ENCODE measurements around the gene PIP5K1A. TPM values are rescaled to one million over a fixed set of nuclear protein-coding genes. Genes with fewer than 3 reads are reported as not detected.
"Not testable (repeated sequence)": the region's sequence is repeated elsewhere in the genome, so short reads cannot be mapped to it uniquely, and the experiment has no call there.

PIP5K1A gene
- total RNA-seq, 1 donor from 2014 or later = 33.5 TPM

DNA sequence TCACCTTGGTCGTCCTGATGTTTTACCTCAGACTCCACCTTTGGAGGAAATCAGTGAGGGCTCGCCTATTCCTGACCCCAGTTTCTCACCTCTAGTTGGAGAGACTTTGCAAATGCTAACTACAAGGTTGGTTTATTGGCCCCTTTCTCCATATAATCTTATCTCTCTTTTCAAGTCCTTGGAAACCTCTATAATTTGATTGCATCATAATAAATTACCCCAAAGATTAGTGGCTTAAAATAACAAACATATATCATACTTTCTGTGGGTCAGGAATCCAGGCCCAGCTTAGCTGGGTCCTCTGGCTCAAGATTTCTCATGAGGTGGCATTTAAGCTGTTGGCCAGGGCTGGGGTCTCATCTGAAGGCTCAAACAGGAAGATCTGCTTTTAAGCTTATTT, 44.1 kb downstream of the PIP5K1A start:
- no peak for DNase-seq
- intact Hi-C loops (cut with DNase I) = no loop called here
- no peak for ATAC-seq (ENCODE audit: poor library complexity)

DNA sequence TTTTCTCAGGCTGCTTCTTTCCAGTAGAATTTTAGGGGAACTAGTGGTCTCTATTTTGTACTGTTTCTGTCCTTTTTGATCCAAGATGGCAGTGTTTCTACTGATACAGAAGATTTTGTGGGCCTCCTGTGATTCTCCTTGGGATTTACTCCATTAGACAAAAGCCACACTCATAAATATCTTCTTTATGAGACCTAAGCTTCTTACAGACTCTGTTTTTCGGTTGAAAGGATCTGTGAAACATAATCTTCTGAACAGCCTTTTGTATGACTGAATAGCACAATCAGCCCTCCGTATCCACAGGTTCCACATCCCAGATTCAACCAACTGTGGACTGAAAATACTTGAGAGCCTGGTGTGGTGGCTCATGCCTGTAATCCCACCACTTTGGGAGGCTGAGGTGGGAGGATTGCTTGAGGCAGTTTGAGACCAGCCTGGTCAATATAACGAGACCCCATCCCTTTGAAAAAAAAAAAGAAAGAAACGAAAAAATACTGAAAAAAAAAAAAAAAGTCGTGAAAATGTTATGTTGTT, 45.4 kb downstream of the PIP5K1A start:
- ATAC-seq (ENCODE audit: poor library complexity) = no peak
- intact Hi-C loops (cut with DNase I) = no loop called here
- no peak for DNase-seq

DNA sequence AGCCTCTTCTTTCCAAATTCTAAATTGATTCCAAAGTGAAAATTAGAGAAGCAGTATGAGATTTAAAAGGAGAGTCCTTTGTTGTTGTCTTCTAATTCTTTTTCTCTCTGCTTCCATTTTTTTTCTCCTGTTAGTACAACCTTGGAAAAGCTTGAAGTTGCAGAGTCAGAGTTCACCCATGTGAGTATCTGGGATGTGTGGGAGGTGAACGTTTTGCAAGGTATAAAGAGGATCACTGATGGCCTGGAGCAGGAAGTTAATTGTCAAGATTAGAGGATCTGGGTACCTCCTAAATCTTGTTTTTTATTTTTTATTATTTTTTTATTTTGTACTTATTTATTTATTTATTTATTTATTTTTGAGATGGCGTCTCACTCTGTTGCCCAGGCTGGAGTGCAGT, 48.4 kb downstream of the PIP5K1A start:
- no peak for ATAC-seq (ENCODE audit: poor library complexity)
- no peak for DNase-seq
- intact Hi-C loops (cut with DNase I) = no loop called here

DNA sequence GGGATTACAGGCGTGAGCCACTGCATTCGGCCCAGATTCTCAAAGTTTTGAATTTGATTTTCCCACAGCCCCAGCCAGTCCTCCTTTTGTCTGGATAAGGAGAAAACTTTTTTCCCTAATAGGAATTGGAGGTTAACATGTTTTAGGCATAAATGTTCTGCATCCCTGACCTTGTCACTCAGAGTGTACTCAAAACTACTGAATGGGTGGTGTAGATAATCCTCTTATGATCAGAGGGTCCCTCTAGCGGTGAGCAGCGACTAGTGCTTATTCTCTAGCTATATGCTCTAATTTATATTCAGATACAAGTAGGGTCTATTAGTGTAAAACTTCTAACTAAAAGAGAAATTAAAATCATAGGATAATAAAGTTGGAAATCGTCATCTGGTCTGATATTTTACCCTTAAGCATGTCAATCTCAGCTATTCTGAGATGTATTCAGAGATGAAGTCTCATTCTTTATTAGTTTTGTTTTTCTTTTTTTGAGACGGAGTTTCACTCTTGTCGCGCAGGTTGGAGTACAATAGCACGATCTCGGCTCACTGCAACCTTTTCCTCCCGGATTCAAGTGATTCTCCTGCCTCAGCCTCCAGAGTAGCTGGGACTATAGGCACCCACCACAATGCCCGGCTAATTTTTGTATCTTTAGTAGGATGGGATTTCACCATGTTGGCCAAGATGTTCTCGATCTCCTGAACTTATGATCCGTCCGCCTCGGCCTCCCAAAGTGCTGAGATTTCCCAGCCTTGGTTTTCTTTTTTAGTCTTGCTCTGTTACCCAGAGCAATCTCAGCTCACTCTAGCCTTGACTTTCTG, 53.5 kb downstream of the PIP5K1A start:
- peak; percentile 50 for ATAC-seq (ENCODE audit: poor library complexity)
- DNase-seq = peak; percentile 75
- intact Hi-C loops (cut with DNase I) = loop anchor here (2.0 kb wide), 1 partner anchor 57 kb away; no protein-coding TSS in a partner anchor

DNA sequence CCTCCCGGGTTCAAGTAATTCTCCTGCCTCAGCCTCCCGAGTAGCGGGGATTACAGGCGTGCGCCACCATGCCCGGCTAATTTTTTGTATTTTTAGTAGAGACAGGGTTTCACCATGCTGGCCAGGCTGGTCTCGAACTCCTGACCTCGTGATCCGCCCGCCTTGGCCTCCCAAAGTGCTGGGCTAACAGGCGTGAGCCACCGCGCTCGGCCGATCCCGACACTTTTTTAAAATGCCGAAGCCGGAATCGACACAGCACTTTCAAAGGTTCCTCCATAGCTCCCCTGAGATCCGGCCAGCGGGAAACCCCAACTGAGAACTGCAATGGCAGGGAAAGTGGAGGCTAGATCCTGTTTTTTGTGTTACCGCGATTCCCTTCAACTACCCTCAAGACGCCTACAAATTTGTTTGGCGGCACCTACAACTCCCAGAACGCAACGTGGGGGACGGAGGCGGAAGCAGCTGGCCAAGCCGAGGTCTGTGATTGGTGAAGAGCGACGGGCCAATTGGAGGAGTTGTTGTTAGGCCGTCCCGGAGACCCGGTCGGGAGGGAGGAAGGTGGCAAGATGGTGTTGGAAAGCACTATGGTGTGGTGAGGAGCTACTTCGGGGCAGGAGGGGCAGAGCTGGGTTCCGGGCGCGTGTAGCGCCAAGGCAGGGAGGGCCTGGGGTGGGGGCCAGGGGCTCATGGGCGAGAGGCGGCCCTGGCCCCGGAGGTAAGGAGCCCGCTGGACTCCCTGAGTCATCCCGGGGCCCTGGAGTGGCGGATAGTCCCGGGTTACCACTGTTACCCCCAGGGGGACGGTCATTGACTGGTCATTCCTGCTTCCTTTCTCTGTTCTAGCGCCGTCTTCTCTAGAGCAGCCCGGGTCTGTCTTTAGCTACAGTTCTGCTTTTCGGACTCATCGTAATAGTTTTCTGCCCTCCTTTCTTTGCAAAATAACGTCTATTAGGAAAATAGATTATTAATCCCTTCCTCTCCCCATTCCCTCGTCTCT, 56.2 kb downstream of the PIP5K1A start, which contains the start of gene PSMD4:
TSS of gene PSMD4 (plus strand) at position 518 of the 997 bp plus-strand sequence. CDS start at position 567, 49 bp downstream.
- ATAC-seq (ENCODE audit: poor library complexity) (peak; percentile 99), DNase-seq (peak; percentile 96)
- intact Hi-C loops (cut with DNase I) = no loop called here

DNA sequence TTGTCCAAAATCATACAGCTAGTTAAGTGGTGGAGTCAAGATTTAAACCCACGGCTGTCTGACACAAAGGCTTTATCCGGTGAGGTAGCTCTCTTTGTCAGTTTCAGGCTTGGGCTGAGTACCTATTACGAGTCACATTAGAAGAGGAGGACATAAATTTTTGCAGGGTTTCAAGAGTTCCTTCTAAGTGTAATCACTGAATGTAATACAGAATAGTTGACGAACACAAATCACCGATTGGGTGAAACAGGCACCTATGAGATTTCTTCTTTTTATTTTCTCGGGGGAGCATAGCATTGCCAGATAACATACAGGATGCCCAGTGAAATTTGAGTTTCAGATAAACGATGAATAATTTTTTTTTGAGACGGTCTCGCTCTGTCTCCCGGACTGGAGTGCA, 57.0 kb downstream of the PIP5K1A start:
- intact Hi-C loops (cut with DNase I) = no loop called here
- DNase-seq = no peak
- no peak for ATAC-seq (ENCODE audit: poor library complexity)

DNA sequence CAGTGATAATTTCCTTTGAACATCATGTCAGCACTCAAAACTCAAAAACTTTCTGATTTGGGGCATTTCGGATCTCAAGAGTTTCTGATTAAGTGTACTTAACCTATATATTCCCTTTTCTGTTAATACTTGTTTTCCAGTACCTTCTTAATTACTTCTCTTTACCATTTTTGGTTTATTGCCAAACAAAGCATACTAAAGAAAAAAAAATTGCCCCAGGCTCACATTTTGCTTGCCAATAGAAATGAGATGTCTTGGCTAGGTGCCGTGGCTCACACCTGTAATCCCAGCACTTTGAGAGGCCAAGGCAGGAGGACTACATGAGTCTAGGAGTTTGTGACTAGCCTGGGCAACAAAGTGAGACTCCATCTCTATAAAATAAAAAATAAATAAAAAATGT, 61.0 kb downstream of the PIP5K1A start:
- DNase-seq (no peak), ATAC-seq (ENCODE audit: poor library complexity) (no peak)
- intact Hi-C loops (cut with DNase I) = no loop called here

DNA sequence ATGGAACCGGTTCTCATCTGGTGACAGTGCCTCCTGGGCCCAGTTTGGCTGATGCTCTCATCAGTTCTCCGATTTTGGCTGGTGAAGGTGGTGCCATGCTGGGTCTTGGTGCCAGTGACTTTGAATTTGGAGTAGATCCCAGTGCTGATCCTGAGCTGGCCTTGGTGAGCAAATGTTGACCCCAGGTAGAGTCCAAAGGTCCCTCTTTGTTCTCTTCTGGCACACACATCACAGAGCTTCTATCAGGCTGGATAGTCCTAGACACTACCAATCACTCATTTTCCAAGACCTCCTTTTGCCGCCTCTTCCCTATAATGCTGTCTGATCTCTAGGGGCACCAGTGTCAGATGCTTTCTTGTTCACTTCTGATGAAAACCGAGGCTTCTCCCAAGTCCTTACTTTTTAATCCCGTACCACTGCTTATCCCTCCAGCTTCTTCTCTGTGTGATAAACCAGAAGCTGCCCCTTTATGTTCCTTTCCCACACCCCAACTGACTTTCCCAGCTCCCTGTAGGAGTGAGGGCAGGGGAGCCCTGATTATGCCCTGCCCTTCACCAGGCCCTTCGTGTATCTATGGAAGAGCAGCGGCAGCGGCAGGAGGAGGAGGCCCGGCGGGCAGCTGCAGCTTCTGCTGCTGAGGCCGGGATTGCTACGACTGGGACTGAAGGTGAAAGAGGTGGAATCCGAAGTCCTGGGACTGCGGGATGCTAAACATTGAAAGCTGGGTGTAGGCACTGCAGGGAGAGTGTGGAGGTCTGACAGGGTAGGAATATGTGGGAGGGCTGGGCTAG, 67.3 kb downstream of the PIP5K1A start:
- DNase-seq (no peak), ATAC-seq (ENCODE audit: poor library complexity) (no peak)
- intact Hi-C loops (cut with DNase I) = no loop called here

DNA sequence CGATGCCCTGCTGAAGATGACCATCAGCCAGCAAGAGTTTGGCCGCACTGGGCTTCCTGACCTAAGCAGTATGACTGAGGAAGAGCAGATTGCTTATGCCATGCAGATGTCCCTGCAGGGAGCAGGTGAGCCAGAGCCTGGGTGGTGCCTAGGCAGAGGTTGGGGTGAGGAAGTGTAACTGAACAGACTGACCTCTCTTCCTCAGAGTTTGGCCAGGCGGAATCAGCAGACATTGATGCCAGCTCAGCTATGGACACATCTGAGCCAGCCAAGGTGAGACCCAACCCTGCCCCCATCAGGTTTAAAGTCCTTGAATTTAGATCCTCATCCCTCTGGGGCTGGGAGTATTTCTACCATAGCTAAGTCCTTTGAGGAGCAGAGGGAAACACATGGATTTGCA, 68.0 kb downstream of the PIP5K1A start:
- intact Hi-C loops (cut with DNase I) = no loop called here
- ATAC-seq (ENCODE audit: poor library complexity) (no peak), DNase-seq (no peak)

DNA sequence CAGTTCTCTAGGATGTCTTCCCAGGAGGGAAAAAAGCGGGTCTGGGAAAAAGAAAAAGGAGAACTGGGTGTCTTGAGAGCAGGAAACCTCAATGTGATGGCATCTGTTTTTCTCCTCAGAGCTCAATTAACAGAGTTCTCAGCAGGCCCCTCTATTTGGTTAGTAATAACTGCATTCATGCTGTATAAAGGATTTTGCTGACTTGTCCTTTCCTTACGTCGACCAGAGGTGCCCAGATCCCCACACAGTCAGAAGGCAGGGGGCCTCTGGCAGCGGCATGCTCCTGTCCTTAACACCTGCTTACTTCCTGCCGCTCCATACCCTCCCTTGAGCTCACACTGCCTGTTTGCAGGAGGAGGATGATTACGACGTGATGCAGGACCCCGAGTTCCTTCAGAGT, 68.5 kb downstream of the PIP5K1A start:
- no peak for ATAC-seq (ENCODE audit: poor library complexity)
- intact Hi-C loops (cut with DNase I) = no loop called here
- no peak for DNase-seq

DNA sequence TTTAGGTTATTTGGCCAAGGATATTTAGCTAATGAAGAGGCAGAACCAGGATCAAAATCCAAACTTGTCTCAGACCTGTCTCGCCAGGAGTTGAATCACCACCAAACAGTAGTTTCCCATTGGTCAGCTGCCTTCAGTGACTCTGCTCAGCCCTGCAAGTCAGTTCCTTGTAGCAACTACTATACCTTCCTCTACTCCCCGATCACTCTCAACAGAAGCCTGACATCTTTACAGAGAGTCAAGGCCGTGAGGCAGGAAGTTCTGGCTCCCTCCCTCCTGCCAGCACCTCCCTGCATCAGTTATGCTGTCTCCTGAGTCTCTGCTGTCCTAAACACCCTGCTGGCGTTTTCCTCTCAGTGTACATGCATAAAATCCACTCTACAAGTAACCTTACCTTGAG, 69.4 kb downstream of the PIP5K1A start:
- DNase-seq (no peak), ATAC-seq (ENCODE audit: poor library complexity) (no peak)
- intact Hi-C loops (cut with DNase I) = no loop called here

DNA sequence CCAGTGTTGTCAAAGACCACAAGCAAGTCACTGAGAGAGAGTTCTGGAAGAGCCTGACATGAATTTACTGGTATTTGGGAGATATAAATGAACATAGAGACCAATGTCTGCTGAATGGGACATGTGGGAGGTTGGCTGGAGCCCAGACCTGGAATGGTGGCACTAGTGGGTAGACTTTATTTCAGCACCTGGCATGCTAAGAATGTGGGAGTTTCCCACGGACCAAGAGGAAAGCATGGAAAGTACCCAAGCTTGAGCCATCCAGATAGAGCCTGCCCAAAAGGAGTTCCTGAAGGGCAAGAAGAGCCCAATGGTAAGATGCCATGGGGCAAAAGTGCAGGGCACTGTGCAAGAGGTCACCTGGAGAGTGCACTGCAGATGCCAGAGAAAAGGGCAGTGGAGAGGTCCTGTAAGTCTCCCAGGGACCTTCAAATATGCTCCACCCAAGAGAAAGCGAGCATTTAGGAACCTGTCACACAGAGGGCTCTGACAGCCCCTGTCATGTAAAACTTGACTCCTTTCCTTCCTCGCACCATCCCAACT, 75.6 kb downstream of the PIP5K1A start:
- ATAC-seq (ENCODE audit: poor library complexity) (no peak), DNase-seq (peak; percentile 4)
- intact Hi-C loops (cut with DNase I) = no loop called here

DNA sequence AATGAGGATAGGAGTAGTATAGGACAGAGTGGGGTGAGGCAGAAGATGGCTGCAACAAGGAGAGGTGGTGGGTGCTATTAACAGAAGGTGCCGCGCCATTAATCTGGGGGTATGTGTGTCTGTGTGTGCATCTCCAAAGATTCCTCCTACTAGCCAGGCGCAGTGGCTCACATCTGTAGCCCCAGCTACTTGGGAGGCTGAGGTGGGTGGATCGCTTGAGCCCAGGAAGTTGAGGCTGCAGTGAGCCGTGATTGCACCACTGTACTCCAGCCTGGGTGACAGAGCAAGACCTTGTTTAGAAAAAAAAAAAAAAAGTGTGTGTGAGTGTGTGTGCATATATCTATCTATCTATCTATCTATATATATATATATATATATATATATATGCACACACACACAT, 77.0 kb downstream of the PIP5K1A start:
- ATAC-seq (ENCODE audit: poor library complexity); intact Hi-C loops (cut with DNase I); DNase-seq: not testable (repeated sequence)

DNA sequence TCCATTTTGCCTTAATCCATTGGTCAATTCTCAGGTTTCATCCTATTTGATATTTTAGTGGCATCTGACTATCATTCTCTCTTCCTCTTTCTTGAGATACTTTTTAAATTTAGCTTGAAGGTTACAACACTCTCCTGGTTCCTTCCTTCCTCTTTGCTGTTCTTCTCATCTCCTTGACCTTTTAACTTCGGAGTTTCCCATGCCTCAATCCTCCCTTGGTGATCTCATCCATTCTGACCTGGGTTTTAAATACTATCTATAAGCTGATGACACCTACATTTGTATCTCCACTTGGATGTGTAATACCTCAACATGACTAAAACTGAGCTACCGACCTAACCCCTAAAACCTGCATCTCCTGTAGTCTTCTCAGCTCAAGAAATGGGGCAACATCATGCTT, 78.9 kb downstream of the PIP5K1A start:
- DNase-seq (no peak), ATAC-seq (ENCODE audit: poor library complexity) (no peak)
- intact Hi-C loops (cut with DNase I) = no loop called here

DNA sequence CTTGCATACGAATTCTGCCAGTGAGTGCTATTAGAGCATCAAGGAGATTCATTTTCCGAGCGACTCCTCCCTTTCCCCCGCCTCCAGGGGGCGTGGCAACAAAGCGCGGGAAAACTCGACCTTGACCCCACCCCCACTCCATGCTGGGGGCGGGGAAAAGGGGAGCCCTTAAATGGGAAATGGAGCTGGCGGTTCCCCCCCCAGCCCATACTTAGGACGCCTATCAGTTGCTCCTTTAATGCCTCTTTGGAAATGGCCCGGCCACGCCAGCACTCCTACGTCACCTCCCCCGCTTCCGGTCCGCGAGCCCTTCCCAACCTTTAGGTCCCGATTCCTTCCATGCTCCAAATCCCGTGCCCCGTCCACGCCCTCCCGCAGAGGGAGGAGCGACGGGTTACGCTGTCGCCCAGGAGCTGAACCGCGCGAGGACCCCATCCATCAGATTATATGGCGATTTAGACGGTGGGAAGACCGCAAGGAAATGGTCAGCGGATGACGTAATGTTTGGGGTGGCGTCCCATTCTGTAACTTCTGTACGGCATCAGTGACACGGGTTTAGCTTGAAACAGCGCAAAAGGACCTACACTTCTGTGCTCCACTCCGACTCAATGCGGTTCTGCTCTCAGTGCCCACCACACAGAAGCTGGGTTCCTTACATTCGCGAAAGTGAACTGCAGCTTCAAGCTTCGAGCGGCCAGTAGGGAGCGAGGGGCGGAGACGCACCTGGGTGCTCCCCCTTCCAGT, 83.0 kb downstream of the PIP5K1A start:
- intact Hi-C loops (cut with DNase I) = no loop called here
- peak; percentile 98 for DNase-seq
- peak; percentile 86 for ATAC-seq (ENCODE audit: poor library complexity)

DNA sequence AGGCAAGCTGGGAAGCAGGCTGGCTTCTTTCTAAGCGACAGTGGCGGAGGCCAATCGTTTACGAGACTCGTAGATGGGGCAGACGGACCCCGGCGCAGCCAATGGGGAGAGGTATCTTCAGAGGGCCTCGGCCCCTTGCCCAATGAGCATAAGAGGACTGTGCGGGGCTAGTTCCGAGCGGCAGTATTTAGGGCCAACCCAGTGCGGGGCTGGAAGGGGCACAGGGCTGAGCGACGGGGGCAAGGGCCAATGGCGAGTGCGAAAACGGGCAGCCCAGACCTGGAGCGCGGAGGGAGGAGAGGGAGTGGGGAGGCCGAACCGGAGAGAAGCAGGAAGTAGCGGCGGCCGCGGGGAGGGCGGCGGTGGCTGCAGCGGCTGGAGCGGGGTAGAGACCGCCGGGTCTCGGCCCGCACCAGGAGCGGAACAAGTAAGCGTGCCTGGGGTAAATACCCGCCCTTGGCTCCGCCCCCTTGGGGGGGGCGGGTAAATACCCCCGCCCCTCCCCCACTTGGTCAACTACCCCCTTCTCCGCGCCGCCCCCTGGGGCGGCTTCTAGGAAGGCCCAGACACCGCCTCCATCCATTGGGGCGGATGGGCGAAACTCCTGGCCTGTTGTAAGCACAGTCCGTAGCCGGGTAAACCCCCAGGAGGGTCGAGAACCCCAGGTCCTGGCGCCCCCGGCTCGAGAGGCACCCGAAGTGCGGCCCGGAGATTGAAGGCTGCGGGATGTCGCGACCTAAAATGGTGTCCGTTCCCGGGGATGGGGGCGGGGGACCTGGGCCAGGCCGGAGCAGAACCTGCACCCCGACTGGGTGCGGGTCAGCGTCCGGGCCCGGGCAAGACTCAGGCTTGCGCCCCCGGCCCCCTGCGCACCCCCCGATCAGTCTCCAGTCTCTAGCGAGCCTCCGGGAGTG, 83.9 kb downstream of the PIP5K1A start, which contains the start of gene ZNF687:
TSS of gene ZNF687 (plus strand) at position 331 of the 914 bp plus-strand sequence. CDS start 3,993 bp downstream, outside the sequence.
- intact Hi-C loops (cut with DNase I) = no loop called here
- DNase-seq = peak; percentile 100
- ATAC-seq (ENCODE audit: poor library complexity) = peak; percentile 90

Measured in Right ventricle myocardium superior (tissue), 1 donor.